ENCODE data around the gene SCYGR5.
"Not testable (repeated sequence)": the region's sequence is repeated elsewhere in the genome, so short reads cannot be mapped to it uniquely, and the experiment has no call there.

Gene SCYGR5

GRCh38 chr2:227666631-227667170 lies at the start of gene SCYGR5:
TSS of gene SCYGR5 (plus strand) at chr2:227666804. CDS start at chr2:227666804, 0 bp downstream.
- H3K27me3 ChIP-seq (replicated peaks; ENCODE audit: control insufficient read depth, insufficient read depth, low read length); H3K9ac ChIP-seq (ENCODE audit: low read length); H3K4me3 ChIP-seq (ENCODE audit: low read length); H3K36me3 ChIP-seq (ENCODE audit: control insufficient read depth, insufficient read depth, low read length, severe bottlenecking); DNase-seq (ENCODE audit: low read depth); H3K9me3 ChIP-seq (ENCODE audit: control insufficient read depth, low read length): not testable (repeated sequence)
- peaks cover 11% of the 10 kb centered on the region for H3K4me1 ChIP-seq (ENCODE audit: control insufficient read depth, insufficient read depth, low read length)

GRCh38 chr2:227617316-227618230 lies 49.0 kb upstream of the SCYGR5 start, which contains the start of gene SCYGR4:
TSS of gene SCYGR4 (plus strand) at chr2:227617498. CDS start at chr2:227617498, 0 bp downstream.
- peak within 1 kb of the TSS; percentile 21 for H3K9ac ChIP-seq (ENCODE audit: low read length)
- H3K4me3 ChIP-seq (ENCODE audit: low read length), result no peak within 1 kb of the TSS
- no peak for DNase-seq (ENCODE audit: low read depth)
- peaks cover 18% of the 10 kb centered on the region for H3K4me1 ChIP-seq (ENCODE audit: control insufficient read depth, insufficient read depth, low read length)
- no peaks in the 10 kb centered on the region for H3K36me3 ChIP-seq (ENCODE audit: control insufficient read depth, insufficient read depth, low read length, severe bottlenecking)
- no peaks in the 10 kb centered on the region for H3K27me3 ChIP-seq (replicated peaks; ENCODE audit: control insufficient read depth, insufficient read depth, low read length)
- peaks cover under 1% of the 10 kb centered on the region for H3K9me3 ChIP-seq (ENCODE audit: control insufficient read depth, low read length)

GRCh38 chr2:227623226-227623625 lies 43.4 kb upstream of the SCYGR5 start:
- Histone ChIP-seq H3K9ac (ENCODE audit: low read length) (no peak overlapping the region), H3K27me3 (replicated peaks; ENCODE audit: control insufficient read depth, insufficient read depth, low read length) (no peaks in the 10 kb centered on the region), H3K4me3 (ENCODE audit: low read length) (peak overlapping the region; percentile 27), H3K9me3 (ENCODE audit: control insufficient read depth, low read length) (peaks cover 3% of the 10 kb centered on the region), H3K4me1 (ENCODE audit: control insufficient read depth, insufficient read depth, low read length) (peaks cover 7% of the 10 kb centered on the region), H3K36me3 (ENCODE audit: control insufficient read depth, insufficient read depth, low read length, severe bottlenecking) (no peaks in the 10 kb centered on the region)
- DNase-seq (ENCODE audit: low read depth), result peak; percentile 54

GRCh38 chr2:227625420-227625819 lies 41.2 kb upstream of the SCYGR5 start:
- H3K9ac ChIP-seq (ENCODE audit: low read length), result no peak overlapping the region
- no peaks in the 10 kb centered on the region for H3K36me3 ChIP-seq (ENCODE audit: control insufficient read depth, insufficient read depth, low read length, severe bottlenecking)
- H3K4me3 ChIP-seq (ENCODE audit: low read length), result no peak overlapping the region
- H3K4me1 ChIP-seq (ENCODE audit: control insufficient read depth, insufficient read depth, low read length), result peaks cover 7% of the 10 kb centered on the region
- no peak for DNase-seq (ENCODE audit: low read depth)
- peaks cover 3% of the 10 kb centered on the region for H3K9me3 ChIP-seq (ENCODE audit: control insufficient read depth, low read length)
- H3K27me3 ChIP-seq (replicated peaks; ENCODE audit: control insufficient read depth, insufficient read depth, low read length), result no peaks in the 10 kb centered on the region

GRCh38 chr2:227626580-227627151 lies 39.9 kb upstream of the SCYGR5 start:
- no peak overlapping the region for H3K9ac ChIP-seq (ENCODE audit: low read length)
- H3K27me3 ChIP-seq (replicated peaks; ENCODE audit: control insufficient read depth, insufficient read depth, low read length), result no peaks in the 10 kb centered on the region
- no peaks in the 10 kb centered on the region for H3K36me3 ChIP-seq (ENCODE audit: control insufficient read depth, insufficient read depth, low read length, severe bottlenecking)
- DNase-seq (ENCODE audit: low read depth), result no peak
- no peak overlapping the region for H3K4me3 ChIP-seq (ENCODE audit: low read length)
- peaks cover 7% of the 10 kb centered on the region for H3K4me1 ChIP-seq (ENCODE audit: control insufficient read depth, insufficient read depth, low read length)
- H3K9me3 ChIP-seq (ENCODE audit: control insufficient read depth, low read length), result peaks cover 3% of the 10 kb centered on the region

- peaks cover under 1% of the 10 kb centered on the region for H3K9me3 ChIP-seq (ENCODE audit: control insufficient read depth, low read length)
- no peak for DNase-seq (ENCODE audit: low read depth)
- H3K36me3 ChIP-seq (ENCODE audit: control insufficient read depth, insufficient read depth, low read length, severe bottlenecking), result no peaks in the 10 kb centered on the region
- no peak overlapping the region for H3K9ac ChIP-seq (ENCODE audit: low read length)
- H3K27me3 ChIP-seq (replicated peaks; ENCODE audit: control insufficient read depth, insufficient read depth, low read length), result no peaks in the 10 kb centered on the region
- H3K4me1 ChIP-seq (ENCODE audit: control insufficient read depth, insufficient read depth, low read length), result peaks cover 7% of the 10 kb centered on the region
- no peak overlapping the region for H3K4me3 ChIP-seq (ENCODE audit: low read length)
Measured at GRCh38 chr2:227627769-227628168, 38.8 kb upstream of the SCYGR5 start.

- H3K9ac ChIP-seq (ENCODE audit: low read length), result no peak overlapping the region
- no peaks in the 10 kb centered on the region for H3K36me3 ChIP-seq (ENCODE audit: control insufficient read depth, insufficient read depth, low read length, severe bottlenecking)
- no peaks in the 10 kb centered on the region for H3K9me3 ChIP-seq (ENCODE audit: control insufficient read depth, low read length)
- no peaks in the 10 kb centered on the region for H3K4me1 ChIP-seq (ENCODE audit: control insufficient read depth, insufficient read depth, low read length)
- H3K27me3 ChIP-seq (replicated peaks; ENCODE audit: control insufficient read depth, insufficient read depth, low read length), result no peaks in the 10 kb centered on the region
- H3K4me3 ChIP-seq (ENCODE audit: low read length), result no peak overlapping the region
- no peak for DNase-seq (ENCODE audit: low read depth)
Measured at GRCh38 chr2:227629435-227629834, 37.2 kb upstream of the SCYGR5 start.

GRCh38 chr2:227630322-227630721 lies 36.3 kb upstream of the SCYGR5 start:
- no peaks in the 10 kb centered on the region for H3K4me1 ChIP-seq (ENCODE audit: control insufficient read depth, insufficient read depth, low read length)
- H3K9me3 ChIP-seq (ENCODE audit: control insufficient read depth, low read length), result no peaks in the 10 kb centered on the region
- H3K36me3 ChIP-seq (ENCODE audit: control insufficient read depth, insufficient read depth, low read length, severe bottlenecking), result no peaks in the 10 kb centered on the region
- H3K4me3 ChIP-seq (ENCODE audit: low read length), result no peak overlapping the region
- H3K9ac ChIP-seq (ENCODE audit: low read length), result no peak overlapping the region
- no peak for DNase-seq (ENCODE audit: low read depth)
- no peaks in the 10 kb centered on the region for H3K27me3 ChIP-seq (replicated peaks; ENCODE audit: control insufficient read depth, insufficient read depth, low read length)

GRCh38 chr2:227632827-227633226 lies 33.8 kb upstream of the SCYGR5 start:
- no peaks in the 10 kb centered on the region for H3K4me1 ChIP-seq (ENCODE audit: control insufficient read depth, insufficient read depth, low read length)
- no peaks in the 10 kb centered on the region for H3K9me3 ChIP-seq (ENCODE audit: control insufficient read depth, low read length)
- H3K27me3 ChIP-seq (replicated peaks; ENCODE audit: control insufficient read depth, insufficient read depth, low read length), result no peaks in the 10 kb centered on the region
- H3K9ac ChIP-seq (ENCODE audit: low read length), result no peak overlapping the region
- no peak for DNase-seq (ENCODE audit: low read depth)
- H3K36me3 ChIP-seq (ENCODE audit: control insufficient read depth, insufficient read depth, low read length, severe bottlenecking), result no peaks in the 10 kb centered on the region
- no peak overlapping the region for H3K4me3 ChIP-seq (ENCODE audit: low read length)

- no peaks in the 10 kb centered on the region for H3K9me3 ChIP-seq (ENCODE audit: control insufficient read depth, low read length)
- H3K27me3 ChIP-seq (replicated peaks; ENCODE audit: control insufficient read depth, insufficient read depth, low read length), result no peaks in the 10 kb centered on the region
- no peaks in the 10 kb centered on the region for H3K4me1 ChIP-seq (ENCODE audit: control insufficient read depth, insufficient read depth, low read length)
- H3K4me3 ChIP-seq (ENCODE audit: low read length), result no peak overlapping the region
- DNase-seq (ENCODE audit: low read depth), result peak; percentile 22
- H3K9ac ChIP-seq (ENCODE audit: low read length), result no peak overlapping the region
- no peaks in the 10 kb centered on the region for H3K36me3 ChIP-seq (ENCODE audit: control insufficient read depth, insufficient read depth, low read length, severe bottlenecking)
Measured at GRCh38 chr2:227634201-227634600, 32.4 kb upstream of the SCYGR5 start.

GRCh38 chr2:227642656-227643055 lies 23.9 kb upstream of the SCYGR5 start:
- H3K9me3 ChIP-seq (ENCODE audit: control insufficient read depth, low read length), result no peaks in the 10 kb centered on the region
- H3K27me3 ChIP-seq (replicated peaks; ENCODE audit: control insufficient read depth, insufficient read depth, low read length), result no peaks in the 10 kb centered on the region
- H3K36me3 ChIP-seq (ENCODE audit: control insufficient read depth, insufficient read depth, low read length, severe bottlenecking), result no peaks in the 10 kb centered on the region
- peak overlapping the region; percentile 16 for H3K9ac ChIP-seq (ENCODE audit: low read length)
- no peak overlapping the region for H3K4me3 ChIP-seq (ENCODE audit: low read length)
- DNase-seq (ENCODE audit: low read depth), result no peak
- peaks cover 9% of the 10 kb centered on the region for H3K4me1 ChIP-seq (ENCODE audit: control insufficient read depth, insufficient read depth, low read length)
